Esophagus squamous epithelium (tissue), 5 donors: ENCODE measurements around the gene ABHD3. TPM values are rescaled to one million over a fixed set of nuclear protein-coding genes. Genes with fewer than 3 reads are reported as not detected.

Experiments
- DNase-seq: peaks from one replicate; lab custom pipeline; 2025; lab: John Stamatoyannopoulos, UW
- H3K27ac ChIP-seq, 4 donors: fragments of 200-600 bp; sonication (generic); one replicate each; pipeline ENCODE4 v1.5.1; 2016 to 2019; ENCODE audit warnings: mild to moderate bottlenecking in 1 of 4
- H3K27me3 ChIP-seq, 4 donors: fragments of 200-600 bp; sonication (generic); 1 replicate in 3 of 4; 2 replicates in 1 of 4; pipeline versions ENCODE4 v1.5.1 to v1.6.0; 2017 to 2021; ENCODE audit warnings: antibody characterized with exemption in 1 of 4
- H3K36me3 ChIP-seq, 3 donors: fragments of 200-600 bp; sonication (generic); one replicate each; pipeline ENCODE4 v1.5.1; 2016 to 2019
- H3K4me1 ChIP-seq, 3 donors: fragments of 200-600 bp; sonication (generic); one replicate each; pipeline ENCODE4 v1.5.1; 2017 to 2019
- H3K4me3 ChIP-seq, 4 donors: fragments of 200-600 bp; sonication (generic); 1 replicate in 3 of 4; 2 replicates in 1 of 4; pipeline ENCODE4 v1.5.1; 2016 to 2019; ENCODE audit warnings: mild to moderate bottlenecking in 2 of 4, moderate library complexity in 1 of 4
- H3K9me3 ChIP-seq, 3 donors: fragments of 200-600 bp; sonication (generic); one replicate each; pipeline ENCODE4 v1.5.1; 2016 to 2019
- POLR2A ChIP-seq, 4 donors: fragments of 450-650 bp; IDR thresholded peaks; one replicate each; pipeline ENCODE4 v1.6.1; 2017; ENCODE audit warnings: antibody characterized with exemption in 4 of 4, mild to moderate bottlenecking in 4 of 4, moderate library complexity in 3 of 4
- WGBS, 2 donors: methylation state at CpG; one replicate each; pipeline ENCODE4 v1.1.5; 2018; 5-methylcytosine and 5-hydroxymethylcytosine counted together
- intact Hi-C: fragments of 100-400 bp; cut with DNase I; formaldehyde crosslinking; loops from one replicate; pipeline ENCODE4 v1.15.0; 2022
- total RNA-seq, 4 donors: library from RNA; depleted of rRNA; stranded (reverse); fragments of >200 nt; gene quantifications; one replicate each; pipeline ENCODE4 v1.1.0, GENCODE V29; 2016
- TF ChIP-seq, protein P1 (sequence below), 6 experiments: fragments of 450-650 bp in 4 of 6; fragments of 200-600 bp in 2 of 6; sonication (generic) in 2 of 6; IDR thresholded peaks; one replicate each; pipeline ENCODE4 v1.5.1; 2016 to 2019; ENCODE audit warnings: antibody characterized with exemption in 6 of 6, mild to moderate bottlenecking in 4 of 6, moderate library complexity in 4 of 6
- donor health status: DM: yes; HTN: yes; CAD: no.

The ABHD3 gene
- total RNA-seq, 4 donors from 2014 or later, result 11.8 to 21.1 (median 14.0) TPM

DNA sequence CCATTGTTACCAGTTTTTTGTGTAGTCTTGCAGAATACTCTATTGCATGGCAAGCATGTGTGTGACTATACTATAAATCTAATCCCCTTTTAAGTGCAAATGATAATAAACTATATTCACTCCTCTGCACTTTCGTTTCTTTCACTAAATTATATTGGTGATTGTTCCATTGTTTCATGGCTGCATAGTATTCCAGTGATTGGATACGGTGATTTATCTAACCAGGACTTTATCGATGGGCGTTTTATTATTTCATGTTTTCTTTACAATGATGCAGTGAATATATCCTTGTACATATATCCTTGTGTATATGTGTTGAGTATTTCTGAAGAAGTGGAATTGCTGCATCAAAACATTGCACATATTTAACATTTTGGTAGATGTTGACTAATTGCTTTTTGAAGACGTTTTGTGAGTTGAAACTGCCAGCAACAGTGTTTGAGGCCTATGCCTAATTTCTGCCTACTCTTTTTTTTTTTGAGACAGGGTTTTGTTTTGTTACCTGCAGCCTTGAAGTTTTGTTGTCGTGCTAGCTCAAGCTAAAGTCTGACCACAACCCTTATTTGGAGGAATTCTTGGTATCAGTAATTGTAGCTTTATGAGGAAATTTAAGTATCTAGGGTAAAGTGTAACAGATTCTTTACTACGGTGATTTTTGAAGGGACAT is 38.7 kb upstream of the ABHD3 start:
- Histone ChIP-seq H3K4me1 (peaks cover 11 to 71% (median 15%) of the 10 kb centered on the region in 3 donors), H3K36me3 (no peaks in the 10 kb centered on the region), H3K4me3 (peak overlapping the region in 1 of 4 donors; percentile 5), H3K9me3 (no peaks in the 10 kb centered on the region), H3K27ac (no peak overlapping the region), H3K27me3 (no peaks in the 10 kb centered on the region)
- TF ChIP-seq, protein P1, sequence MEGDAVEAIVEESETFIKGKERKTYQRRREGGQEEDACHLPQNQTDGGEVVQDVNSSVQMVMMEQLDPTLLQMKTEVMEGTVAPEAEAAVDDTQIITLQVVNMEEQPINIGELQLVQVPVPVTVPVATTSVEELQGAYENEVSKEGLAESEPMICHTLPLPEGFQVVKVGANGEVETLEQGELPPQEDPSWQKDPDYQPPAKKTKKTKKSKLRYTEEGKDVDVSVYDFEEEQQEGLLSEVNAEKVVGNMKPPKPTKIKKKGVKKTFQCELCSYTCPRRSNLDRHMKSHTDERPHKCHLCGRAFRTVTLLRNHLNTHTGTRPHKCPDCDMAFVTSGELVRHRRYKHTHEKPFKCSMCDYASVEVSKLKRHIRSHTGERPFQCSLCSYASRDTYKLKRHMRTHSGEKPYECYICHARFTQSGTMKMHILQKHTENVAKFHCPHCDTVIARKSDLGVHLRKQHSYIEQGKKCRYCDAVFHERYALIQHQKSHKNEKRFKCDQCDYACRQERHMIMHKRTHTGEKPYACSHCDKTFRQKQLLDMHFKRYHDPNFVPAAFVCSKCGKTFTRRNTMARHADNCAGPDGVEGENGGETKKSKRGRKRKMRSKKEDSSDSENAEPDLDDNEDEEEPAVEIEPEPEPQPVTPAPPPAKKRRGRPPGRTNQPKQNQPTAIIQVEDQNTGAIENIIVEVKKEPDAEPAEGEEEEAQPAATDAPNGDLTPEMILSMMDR (IDR thresholded peaks at IDR 0.05), result no peak
- no peak for TF ChIP-seq POLR2A (IDR thresholded peaks at IDR 0.05)
- WGBS, 2 donors, result 74 to 82% methylated on average over 7 of the region's 7 CpGs
- no peak for DNase-seq
- intact Hi-C loops, result loop anchor here (10.0 kb wide), 1 partner anchor 138 kb away; the partner anchor contains the start of gene ESCO1

DNA sequence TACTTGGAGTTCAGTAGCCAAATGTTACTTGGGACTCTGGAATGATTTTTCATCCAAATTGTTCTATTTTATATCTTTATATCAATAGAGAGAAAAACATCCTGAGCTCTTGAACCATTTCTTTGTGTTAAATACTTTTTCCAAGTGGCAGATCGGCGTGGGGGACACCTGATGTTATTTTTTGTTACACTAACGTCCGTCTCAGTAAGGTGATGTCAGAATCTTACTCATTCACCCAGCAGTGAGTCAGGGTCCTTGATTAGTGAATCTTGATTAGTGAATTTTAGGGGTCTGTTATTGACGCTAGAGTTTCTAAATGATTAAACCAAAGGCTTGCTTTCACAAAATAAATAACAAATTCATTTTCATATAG is 37.7 kb upstream of the ABHD3 start:
- H3K27ac ChIP-seq, result peak overlapping the region in 2 of 4 donors; percentile 96 to 98

DNA sequence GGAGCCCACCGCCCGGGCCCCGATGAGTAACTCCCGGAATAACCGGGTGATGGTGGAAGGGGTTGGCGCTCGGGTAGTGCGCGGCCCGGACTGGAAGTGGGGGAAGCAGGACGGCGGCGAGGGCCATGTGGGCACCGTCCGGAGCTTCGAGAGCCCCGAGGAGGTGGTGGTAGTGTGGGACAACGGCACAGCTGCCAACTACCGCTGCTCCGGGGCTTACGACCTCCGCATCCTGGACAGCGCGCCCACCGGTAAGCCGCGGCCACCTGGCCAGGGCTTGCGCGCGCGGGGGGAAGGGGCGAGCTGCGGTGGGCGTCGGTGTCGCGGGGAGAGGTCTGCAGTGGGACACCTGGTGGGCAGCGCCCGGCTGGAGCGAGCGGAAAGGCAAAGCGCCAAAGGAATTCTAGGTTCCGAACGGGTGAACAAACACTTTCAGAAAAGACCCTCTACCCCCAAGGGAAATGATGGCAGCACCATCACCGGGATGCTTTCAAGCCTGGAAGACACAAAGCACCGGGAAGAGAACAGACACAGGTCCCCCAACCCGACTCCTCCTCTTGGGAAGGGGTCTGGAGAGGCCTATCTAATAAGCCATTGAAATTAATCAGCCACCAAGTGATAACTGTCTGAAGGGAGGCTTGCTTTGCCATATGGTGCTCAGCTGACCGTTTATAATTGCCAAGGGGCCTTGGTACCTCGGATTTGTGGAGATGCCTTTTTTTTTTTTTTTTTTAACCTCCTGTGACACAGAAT is 37.2 kb upstream of the ABHD3 start:
- H3K4me3 ChIP-seq, result peak overlapping the region; percentile 66 to 100 (median 88)
- no peaks in the 10 kb centered on the region for H3K36me3 ChIP-seq
- H3K27me3 ChIP-seq, result no peaks in the 10 kb centered on the region
- TF ChIP-seq, protein P1 (IDR thresholded peaks at IDR 0.05), result no peak
- TF ChIP-seq POLR2A (IDR thresholded peaks at IDR 0.05), result no peak
- peaks cover 11 to 55% (median 14%) of the 10 kb centered on the region in 3 donors for H3K4me1 ChIP-seq
- intact Hi-C loops, result loop anchor here (10.0 kb wide), 1 partner anchor 137 kb away; the partner anchor contains the start of gene ESCO1
- DNase-seq, result no peak
- H3K9me3 ChIP-seq, result no peaks in the 10 kb centered on the region
- WGBS, 2 donors, result 1 to 2% methylated on average over 6 to 28 of the region's 49 CpGs
- H3K27ac ChIP-seq, result peak overlapping the region; percentile 96 to 99 (median 98)

More for the DNA sequence above, 37.7 kb upstream of the ABHD3 start:
- Histone ChIP-seq H3K4me1 (peaks cover 11 to 61% (median 15%) of the 10 kb centered on the region in 3 donors), H3K36me3 (no peaks in the 10 kb centered on the region), H3K27me3 (no peaks in the 10 kb centered on the region), H3K4me3 (peak overlapping the region; percentile 66 to 100 (median 88)), H3K9me3 (no peaks in the 10 kb centered on the region)
- no peak for DNase-seq
- intact Hi-C loops, result loop anchor here (10.0 kb wide), 1 partner anchor 138 kb away; the partner anchor contains the start of gene ESCO1
- WGBS, 2 donors, result 48 to 62% methylated on average over 5 of the region's 5 CpGs
- TF ChIP-seq, protein P1 (IDR thresholded peaks at IDR 0.05), result no peak
- no peak for TF ChIP-seq POLR2A (IDR thresholded peaks at IDR 0.05)

DNA sequence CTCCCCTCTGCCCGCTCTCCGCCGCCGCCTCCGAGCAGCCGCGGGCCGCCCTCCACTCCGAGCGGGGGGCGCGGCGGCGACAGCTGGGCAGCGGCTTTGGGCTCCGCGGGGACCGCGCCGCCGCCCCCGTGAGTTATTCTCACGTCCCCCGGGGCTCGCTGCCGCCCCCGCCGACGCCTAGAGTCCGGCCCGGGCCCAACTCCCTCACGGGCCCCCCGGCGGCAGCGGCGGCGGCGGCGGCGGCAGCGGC is 36.7 kb upstream of the ABHD3 start:
- WGBS, 2 donors, result no CpG with 5 or more reads among the region's 41 CpGs
- H3K9me3 ChIP-seq, result no peaks in the 10 kb centered on the region
- TF ChIP-seq POLR2A (IDR thresholded peaks at IDR 0.05), result no peak
- TF ChIP-seq, protein P1 (IDR thresholded peaks at IDR 0.05), result no peak
- peaks cover 11 to 50% (median 12%) of the 10 kb centered on the region in 3 donors for H3K4me1 ChIP-seq
- peak overlapping the region; percentile 66 to 100 (median 88) for H3K4me3 ChIP-seq
- DNase-seq, result no peak
- peak overlapping the region; percentile 96 to 99 (median 98) for H3K27ac ChIP-seq
- H3K27me3 ChIP-seq, result no peaks in the 10 kb centered on the region
- intact Hi-C loops, result loop anchor here (10.0 kb wide), 1 partner anchor 136 kb away; the partner anchor contains the start of gene ESCO1
- H3K36me3 ChIP-seq, result no peaks in the 10 kb centered on the region
